Activated CD8-positive, alpha-beta memory T cell treated with anti-CD3 and anti-CD28 coated beads, Interleukin-2, amount 50 U/mL, for 24 hours (primary cell): ENCODE results near the gene ANGPTL2.
"Not testable (repeated sequence)": the region's sequence is repeated elsewhere in the genome, so short reads cannot be mapped to it uniquely, and the experiment has no call there.

Experiments used
- DNase-seq: peaks from one replicate; pipeline ENCODE4 v3.0.0-alpha.2; 2020; ENCODE audit errors: extremely low read depth

ANGPTL2 gene, protein sequence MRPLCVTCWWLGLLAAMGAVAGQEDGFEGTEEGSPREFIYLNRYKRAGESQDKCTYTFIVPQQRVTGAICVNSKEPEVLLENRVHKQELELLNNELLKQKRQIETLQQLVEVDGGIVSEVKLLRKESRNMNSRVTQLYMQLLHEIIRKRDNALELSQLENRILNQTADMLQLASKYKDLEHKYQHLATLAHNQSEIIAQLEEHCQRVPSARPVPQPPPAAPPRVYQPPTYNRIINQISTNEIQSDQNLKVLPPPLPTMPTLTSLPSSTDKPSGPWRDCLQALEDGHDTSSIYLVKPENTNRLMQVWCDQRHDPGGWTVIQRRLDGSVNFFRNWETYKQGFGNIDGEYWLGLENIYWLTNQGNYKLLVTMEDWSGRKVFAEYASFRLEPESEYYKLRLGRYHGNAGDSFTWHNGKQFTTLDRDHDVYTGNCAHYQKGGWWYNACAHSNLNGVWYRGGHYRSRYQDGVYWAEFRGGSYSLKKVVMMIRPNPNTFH

DNA sequence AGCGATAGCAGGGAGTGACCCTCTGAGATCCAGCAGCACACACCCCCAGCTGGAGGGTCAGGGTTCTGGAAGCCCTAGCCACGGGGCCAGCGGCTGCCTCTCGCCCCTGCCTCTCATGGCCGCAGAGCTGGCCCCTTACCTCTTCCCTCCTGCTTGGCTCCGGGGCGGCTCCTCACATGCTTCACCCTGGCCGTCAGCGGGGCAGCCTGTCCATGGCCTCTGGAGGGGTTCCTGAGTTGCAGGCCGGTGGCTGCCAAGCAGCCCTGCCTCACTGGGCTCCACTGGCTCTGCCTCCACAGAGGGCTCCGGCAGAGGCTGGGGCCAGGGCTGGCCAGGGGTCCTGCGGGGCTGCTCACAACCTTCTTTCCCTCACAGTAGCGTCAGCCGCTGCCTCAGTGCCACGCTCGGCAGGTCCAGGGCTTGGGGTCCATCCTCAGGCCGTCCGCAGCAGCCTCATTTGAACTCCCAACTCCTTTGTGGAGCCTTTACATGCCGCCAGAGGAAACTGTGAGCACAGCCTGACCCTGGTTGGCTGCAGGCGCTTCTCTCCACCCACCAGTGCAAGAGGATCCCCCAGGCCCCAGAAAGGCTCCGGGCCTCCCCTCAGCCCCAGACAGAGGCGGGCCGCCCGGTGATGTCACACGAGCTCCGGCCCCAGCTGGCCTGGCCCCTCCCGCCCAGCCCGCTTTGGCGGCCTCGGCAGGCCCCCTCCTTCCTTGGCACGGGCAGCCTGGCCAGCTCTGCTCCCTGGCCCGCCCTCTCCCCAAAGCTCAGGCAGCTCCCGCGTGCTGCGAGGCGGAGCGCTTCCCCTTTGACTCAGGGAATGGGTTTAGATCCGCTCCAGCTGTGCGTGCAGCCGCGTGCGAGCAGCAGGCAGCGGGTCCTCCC lies at the start of gene ANGPTL2:
TSS of gene ANGPTL2 (minus strand) at position 460 of the 888 bp plus-strand sequence. CDS start 13,904 bp downstream, outside the sequence.
- no peak for DNase-seq

DNA sequence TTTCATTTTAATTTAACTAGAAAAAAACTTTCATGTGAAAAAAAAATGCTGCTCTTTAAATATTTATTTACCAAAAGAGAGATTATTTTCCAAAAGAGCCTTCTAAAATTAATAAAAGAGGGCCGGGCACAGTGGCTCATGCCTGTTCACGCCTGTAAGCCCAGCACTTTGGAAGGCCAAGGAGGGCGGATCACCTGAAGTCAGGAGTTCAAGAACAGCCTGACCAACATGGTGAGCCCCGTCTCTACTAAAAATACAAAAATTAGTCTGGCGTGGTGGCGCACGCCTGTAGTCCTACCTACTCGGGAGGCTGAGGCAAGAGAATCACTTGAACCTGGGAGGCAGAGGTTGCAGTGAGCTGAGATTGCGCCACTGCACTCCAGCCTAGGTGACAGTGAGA lies 48.9 kb upstream of the ANGPTL2 start:
- not testable (repeated sequence) for DNase-seq

DNA sequence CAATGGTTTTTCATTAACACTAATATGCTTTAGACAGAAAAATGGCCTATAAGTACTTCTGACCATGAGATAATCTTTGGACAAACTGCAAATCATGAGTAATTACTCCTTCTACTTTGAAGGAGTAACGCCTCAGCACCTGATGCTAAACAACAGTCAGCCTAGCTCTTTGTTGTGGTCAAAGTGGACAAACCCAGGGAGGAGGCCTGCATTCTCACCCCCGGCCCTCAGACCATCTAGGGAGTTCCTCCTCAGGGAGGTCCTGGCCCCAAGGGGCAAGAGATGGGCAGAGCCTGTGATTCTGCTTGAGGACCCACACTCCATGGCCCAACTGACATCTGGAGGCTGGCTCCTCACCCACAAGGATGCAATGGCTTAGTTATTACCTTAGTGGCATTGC lies 48.2 kb upstream of the ANGPTL2 start:
- DNase-seq = no peak

DNA sequence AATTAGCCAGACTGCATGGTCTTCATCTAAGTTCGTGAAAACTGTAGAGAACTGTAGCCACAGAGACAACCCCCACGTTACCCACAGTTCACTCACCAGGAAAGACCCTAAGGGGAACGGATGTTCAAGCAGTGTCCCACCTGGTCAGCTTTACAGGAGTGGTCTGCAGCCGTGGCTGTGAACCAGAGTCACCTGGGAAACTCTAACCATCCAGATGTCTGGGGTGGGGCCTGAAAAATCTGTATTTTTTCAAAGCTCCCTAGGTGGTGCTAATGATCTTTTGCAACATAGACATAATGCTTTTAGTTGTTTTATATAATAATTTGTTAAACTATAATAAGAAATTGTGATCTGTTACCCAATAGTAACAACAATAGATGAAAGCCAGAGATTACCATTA lies 47.7 kb upstream of the ANGPTL2 start:
- no peak for DNase-seq

DNA sequence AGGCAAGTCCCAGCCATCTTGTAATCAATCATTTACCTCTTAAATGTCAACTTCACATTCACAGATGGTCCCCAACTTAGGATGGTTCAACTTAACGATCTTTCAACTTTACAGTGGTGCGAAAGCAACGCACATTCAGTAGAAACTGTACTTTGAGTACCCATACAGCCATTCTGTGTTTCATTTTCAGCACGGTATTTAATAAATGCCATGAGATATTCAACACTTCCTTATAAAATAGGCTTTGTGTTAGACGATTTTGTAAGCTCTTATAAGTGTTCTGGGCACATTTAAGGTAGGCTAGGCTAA lies 47.1 kb upstream of the ANGPTL2 start:
- DNase-seq = no peak

DNA sequence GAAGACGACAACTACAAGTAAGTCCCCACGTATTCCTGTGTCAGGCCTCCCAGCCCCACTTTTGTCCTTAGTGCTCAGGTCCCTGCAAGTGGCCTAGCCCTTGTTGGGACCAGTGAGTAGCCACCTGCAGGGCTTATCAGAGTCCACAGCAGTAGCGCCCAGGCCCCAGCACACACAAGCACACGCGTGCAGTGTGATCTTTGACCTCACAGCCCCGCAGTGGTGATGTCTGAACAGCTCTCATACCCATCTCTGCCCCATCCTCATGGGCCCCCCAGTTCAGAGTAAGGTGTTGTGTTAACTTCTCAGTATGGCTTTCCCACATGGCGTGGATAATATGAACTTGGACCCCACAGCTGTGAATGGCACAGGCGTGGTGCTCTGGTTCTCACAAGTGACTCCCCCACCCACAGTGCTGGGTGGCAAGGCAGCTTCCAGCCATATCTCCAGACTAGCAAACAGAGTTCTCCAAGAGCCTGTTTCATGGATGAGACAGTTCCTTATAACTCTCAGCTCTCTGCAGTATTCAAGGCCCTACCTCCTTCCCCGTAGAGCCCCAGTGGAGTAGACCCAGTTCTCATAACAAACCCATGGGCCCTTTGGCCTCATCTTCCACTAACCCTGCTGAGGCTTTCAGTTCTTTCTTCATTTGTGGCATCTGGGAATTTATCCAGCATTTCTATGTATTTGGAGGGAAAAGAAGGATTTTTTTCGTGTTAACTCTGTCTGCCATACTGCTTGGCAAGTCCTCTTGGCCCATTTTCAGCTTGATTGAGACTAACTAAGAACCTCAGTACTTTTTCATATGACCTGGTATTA lies 46.5 kb upstream of the ANGPTL2 start:
- no peak for DNase-seq

DNA sequence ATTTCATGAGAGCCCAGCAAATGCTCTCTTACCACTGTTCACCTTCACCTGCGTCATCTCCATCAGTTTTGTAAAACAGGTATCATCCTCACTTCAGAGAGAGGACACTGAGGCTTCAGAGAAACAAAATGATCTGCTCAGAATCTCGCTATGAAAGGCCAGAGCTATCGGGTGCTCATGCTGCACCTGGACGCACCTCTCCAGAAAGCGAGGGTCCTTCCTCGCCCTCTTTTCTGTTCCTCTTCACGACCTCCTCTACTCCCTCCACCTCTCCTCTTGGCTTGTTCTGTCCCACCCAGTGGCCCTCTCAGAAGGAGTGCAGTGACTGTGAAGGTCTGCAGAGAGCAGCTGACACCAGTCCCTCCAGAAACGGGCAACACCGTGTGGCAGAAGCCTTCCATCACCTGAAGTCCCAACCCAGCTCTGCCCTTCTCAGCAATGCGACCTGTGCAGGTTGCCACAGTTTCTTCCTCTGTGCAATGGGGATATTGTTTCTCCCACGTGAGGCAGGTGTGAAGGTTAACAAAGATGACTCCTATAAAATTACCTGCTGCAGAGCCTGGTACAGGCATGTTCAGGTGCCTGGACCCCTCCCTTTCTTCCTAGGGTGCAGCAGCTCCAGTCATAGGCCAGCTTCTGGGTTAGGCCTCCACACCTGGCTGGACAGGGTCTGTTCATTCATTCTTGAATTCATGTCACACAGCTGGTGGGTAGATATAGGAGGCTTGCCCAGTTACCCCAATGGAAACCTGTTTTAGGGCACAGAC lies 45.3 kb upstream of the ANGPTL2 start:
- no peak for DNase-seq

DNA sequence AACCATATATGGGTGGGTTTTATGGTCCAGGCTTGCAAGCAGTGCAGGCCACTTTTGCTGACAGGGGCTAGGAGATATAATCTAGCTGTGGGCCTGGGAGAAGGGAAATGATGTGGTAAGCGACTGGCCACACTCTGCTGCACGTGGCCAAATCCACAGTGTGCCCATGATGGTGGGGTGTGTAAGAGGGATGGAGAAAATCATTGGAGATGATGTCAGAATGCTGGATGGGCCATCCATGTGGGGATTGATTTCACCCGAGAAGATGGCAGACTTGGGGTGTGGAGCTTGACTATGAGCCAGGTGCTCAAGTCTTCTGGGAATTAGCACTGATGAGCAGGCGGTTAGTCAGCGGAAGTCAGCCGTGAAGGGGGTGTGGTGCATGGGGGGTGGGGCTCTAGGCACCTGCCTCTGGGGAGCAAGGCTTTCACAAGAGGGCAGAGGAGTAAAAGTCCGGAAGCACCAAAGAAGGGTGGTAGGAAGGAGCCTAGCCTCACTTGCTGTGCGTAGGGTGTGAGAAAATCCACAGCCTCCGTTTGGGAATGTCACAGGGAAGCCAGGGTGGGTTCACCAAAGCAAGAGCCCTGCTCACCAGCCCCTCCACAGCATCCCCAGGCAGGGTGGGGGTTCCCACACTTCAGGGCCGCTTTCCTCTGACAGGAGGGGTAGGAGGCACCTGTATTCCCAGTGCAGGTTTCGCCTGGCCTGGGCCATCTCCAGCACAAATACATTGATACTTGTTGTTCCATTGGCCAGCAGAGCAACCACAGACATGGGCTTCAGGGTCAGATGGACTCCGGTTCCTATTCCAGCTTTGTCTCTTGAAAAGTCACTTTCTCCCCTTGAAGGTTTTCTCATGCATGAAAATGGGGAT lies 44.5 kb upstream of the ANGPTL2 start:
- no peak for DNase-seq

DNA sequence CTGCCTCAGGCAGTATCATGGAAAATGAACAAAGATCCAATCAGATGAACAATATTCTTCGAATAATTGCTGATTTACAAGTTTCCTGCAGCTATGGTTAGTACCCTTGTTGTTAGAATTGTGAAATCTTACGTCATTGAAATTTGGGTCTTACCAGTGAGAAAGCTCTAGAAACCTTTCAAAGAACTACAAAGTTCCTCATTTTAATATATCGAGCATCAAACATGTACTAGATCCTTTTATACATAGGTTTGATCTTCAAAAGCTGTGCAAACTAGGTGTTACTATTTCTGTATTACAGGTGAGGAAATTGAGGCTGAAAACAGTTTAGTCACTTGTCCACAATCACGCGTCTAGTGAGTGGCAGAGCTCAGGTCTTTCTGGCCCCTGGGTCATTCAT lies 43.7 kb upstream of the ANGPTL2 start:
- DNase-seq = no peak

DNA sequence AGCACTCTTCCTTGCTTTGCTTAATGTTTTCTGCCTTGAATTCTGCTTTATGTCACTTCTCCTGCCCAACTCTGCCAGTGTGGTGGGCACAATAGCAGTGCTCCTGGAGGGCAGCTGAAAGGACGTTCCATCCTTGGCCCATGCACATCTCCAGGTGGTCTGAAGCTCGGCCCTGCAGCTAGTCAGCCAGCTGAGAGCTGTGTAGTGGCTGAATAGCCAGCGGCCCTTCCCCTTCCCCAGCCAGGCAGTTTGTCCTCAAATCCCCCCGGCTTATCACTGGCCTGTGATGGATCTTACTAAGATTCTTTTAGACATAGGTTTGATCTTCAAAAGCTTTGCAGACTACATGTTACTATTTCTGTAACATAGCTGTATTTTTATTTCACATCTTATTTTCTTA lies 42.7 kb upstream of the ANGPTL2 start:
- DNase-seq = no peak

DNA sequence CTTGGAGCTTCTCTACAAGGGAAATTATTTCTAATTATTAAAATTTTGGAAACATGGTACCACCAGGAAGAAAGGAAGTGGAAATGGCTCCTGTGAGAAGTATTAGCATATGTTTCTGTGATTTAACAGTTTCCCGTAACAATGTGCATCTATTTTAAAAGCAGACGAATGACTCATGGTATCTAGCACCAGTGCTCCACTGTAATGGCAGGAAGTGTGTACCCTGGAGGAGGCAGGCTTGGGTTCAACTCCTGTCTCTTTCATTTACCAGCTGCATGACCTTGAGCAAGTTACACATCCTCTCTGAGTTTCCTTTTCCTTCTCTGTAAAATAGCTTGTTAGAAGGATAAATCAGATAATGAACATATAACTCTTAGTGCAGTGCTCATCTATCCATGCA lies 41.0 kb upstream of the ANGPTL2 start:
- no peak for DNase-seq

DNA sequence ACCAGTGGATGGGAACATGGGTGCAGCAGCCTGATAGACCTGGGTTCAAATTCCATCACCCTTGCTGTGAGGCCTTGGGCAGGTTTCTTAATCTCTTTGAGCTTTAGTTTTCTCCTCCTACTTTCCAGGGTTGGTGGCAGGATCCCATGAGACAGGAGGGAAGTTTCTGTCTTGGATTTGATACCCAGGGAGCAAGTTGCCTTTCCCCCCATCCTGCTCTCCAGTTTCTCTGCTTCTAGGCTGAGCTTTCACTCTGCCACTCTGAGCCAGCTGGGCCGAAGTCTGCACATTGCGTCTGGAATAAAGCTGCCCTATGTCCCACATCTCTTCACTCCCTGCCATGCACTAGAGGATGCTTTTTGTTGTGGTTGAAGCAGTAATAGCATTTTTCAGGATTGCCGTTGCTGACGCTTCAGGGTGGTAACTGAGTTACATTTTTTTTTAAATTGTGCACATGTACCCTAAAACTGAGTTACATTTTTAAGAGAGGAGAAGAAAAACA lies 40.5 kb upstream of the ANGPTL2 start:
- DNase-seq = no peak

DNA sequence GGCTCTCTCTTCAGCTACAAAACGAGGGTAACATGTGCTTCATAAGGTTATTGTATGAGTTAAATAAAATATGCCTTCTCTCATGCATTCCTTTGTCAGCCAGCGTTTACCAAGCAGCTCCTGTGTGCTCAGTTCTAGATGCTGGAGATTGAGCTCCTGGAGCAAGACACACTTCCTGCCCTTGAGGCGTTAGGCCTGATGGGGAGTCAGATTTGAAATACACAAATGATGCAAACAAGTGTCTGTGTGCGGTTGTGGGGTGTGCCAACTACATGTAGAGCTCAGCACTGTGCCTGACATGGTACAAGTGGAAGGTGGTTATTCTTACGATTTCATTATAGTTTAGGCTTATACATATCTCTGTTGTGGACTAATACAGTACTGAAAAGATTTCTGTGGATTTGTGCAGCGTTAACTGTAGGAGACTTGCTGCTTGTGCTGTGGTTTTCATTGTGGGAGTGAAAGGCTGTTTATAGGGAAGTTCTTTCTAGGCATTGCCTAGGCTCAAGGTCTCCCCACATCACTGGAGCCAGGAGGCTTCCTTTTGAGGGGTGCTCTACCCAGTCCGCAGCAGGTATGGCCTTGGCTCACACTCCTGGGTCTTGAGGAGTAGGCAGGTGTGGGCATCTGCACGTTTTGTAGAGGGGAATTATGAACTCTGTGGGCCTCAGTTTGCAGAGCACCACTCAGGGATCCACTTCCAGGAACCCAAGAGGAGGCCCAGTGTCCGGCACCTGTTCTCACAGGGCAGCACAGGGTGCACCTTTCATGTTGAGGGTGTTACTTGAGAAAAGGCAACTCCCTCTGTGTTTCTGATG lies 39.8 kb upstream of the ANGPTL2 start:
- no peak for DNase-seq

DNA sequence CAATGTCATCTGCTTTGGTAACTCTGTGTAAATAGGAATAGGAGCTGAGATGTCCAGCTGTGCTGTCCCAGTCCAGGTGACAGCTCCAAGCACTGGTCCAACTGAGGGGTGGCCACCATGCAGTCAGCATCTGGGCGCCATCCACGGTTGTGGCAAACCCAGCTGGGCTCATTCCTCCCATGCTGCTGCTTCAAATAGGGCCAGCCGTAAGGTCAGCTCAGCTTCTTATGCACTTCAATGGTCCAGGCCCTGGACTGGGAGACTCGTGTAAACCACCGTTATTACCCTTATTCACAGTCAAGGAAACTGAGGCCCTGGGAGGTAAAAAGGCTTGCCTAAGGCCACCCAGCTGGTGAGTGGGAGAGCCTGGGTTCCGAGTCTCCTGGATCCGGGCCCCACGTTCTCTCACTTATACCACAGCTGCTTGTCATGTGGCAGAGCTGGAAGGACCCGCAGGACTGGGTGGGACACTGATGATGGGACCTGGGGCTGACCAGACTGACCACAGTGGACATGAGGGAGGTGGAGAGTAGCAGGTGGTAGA lies 38.7 kb upstream of the ANGPTL2 start:
- no peak for DNase-seq

DNA sequence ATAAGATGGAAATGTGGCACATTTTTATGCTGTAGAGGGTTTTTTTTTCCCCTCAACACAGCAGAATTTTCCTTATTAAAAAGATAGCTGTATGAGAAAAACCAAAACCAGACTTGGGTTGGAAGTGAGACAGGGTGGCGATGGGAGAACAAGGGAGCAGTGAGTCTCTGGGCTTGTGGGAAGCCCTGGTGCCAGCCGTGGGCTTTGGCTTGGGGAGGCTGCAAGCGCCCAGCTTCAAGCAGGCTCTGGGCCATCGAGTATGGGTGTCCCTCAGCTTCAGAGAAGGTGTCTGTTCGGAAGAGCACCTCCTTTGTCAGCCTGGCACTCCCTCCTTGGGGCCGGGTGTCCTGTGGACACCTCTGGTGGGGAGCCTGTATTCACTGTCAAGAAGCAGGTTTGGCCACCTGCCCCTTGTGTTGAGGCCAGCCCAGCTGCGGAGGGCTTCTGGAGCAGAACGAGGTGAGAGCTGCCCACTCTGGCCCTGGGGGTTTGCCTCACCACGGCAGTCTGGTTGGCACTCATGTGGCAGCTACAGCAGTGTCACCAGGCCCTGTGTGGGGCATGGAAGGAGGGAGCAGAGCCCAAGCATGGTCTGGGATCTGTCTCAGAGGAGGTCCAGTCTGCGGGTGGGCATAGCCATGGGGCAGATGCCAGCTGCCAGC lies 37.6 kb upstream of the ANGPTL2 start:
- DNase-seq = no peak

DNA sequence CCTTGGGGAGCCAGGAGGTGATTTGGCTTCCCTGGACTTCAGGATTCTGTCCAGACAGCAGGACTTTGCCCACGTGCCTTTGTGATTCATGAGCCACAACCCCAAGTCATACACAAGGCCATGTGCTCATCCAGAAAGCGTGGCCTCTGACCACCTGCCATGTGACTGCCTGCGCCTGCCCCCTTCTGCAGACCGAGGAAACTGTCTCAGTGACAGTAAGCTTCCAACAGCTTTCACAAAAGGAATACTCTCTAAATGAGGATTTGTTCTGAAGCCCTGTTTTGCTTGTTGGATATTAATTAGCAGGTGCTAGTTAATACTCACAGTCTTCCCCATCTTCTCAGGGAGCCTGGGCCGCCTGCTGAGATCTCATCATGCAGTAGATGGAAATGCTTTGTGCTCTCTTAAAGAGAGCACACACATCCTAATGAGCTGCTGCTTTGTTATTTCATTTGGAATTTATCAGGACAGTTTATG lies 36.9 kb upstream of the ANGPTL2 start:
- DNase-seq = no peak

DNA sequence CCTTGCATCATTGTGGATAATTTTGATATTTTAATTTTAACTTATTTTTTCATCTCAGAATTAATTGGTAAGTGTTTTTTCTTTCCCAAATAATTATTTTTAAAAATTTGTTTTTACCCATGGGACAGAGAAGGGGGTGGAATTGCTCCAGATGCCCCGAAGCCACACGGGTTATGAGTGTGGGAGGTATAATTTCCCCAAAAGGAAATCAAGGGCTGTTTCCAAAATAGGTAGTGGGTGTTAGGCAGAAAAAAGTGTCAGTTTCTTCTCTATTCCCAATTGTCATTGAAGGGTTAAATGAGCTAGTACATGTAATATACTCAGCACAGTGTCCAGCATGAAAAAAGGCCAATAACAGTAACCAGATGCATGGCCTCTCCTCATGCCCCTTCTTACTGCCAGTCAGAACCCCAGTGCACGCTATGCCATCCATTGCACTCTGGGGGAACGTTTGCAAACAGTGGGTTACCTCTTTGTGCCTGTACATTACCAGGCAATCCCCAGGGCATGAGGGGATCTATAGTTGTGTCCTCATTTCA lies 36.4 kb upstream of the ANGPTL2 start:
- no peak for DNase-seq
